ENCODE data around the gene C1GALT1C1L. TPM values are rescaled to one million over a fixed set of nuclear protein-coding genes. Genes with fewer than 3 reads are reported as not detected.

Gene C1GALT1C1L
- polyA plus RNA-seq, 2 of the 4 experiments (the other 2 are of a cell fraction): 2.1 to 5.9 TPM

- Histone ChIP-seq H3K4me2 (no peak overlapping the region), H3K4me1 (no peaks in the 10 kb centered on the region), H3K4me3 (no peak overlapping the region), H3K9me3 (no peaks in the 10 kb centered on the region), H3K27ac (no peak overlapping the region)
- POLR2A ChIA-PET: no interaction called here
- CTCF ChIA-PET: interaction anchor here (0.9 to 2.3 kb wide), 6 partner anchors 9 to 86 kb away, joined by 3 to 6 read pairs (median 4); no protein-coding TSS in a partner anchor
- FAIRE-seq (peak; percentile 43), ATAC-seq (no peak), DNase-seq (ENCODE audit: low read depth in 1 of 2, low spot score in 1 of 2) (no peak)
- WGBS (ENCODE audit: missing lambda C conversion rate): 76% methylated on average over 5 of the region's 5 CpGs
- TF ChIP-seq PHF8 (IDR thresholded peaks at IDR 0.05; ENCODE audit: borderline replicate concordance, low read depth) (no peak), POLR2A (IDR thresholded peaks at IDR 0.05; ENCODE audit: low read length) (no peak), TFCP2L1 (CRISPR knock-in tag; IDR thresholded peaks at IDR 0.05) (no peak), FOXS1 (CRISPR knock-in tag; IDR thresholded peaks at IDR 0.05) (no peak), ZC3H11A (IDR thresholded peaks at IDR 0.05) (no peak), NPAS2 (CRISPR knock-in tag; IDR thresholded peaks at IDR 0.05; ENCODE audit: borderline replicate concordance) (no peak)
Measured at GRCh38 chr2:43718530-43719124, 42.4 kb upstream of the C1GALT1C1L start.

GRCh38 chr2:43717322-43717721 is 41.1 kb upstream of the C1GALT1C1L start:
- H3K27ac ChIP-seq: no peak overlapping the region
- no peak for DNase-seq (ENCODE audit: low read depth in 1 of 2, low spot score in 1 of 2)
- FAIRE-seq: no peak
- H3K4me1 ChIP-seq: no peaks in the 10 kb centered on the region
- H3K4me2 ChIP-seq: no peak overlapping the region
- TF ChIP-seq HOXB5 (CRISPR knock-in tag; IDR thresholded peaks at IDR 0.05) (no peak), NPAS2 (CRISPR knock-in tag; IDR thresholded peaks at IDR 0.05; ENCODE audit: borderline replicate concordance) (no peak), RCOR1 (IDR thresholded peaks at IDR 0.05; ENCODE audit: low read depth, low read length) (no peak), BCL3 (IDR thresholded peaks at IDR 0.05) (no peak), ELK1 (IDR thresholded peaks at IDR 0.05; ENCODE audit: low read depth, low read length) (no peak)
- ChIA-PET POLR2A (no interaction called here), CTCF (interaction anchor here (1.0 to 1.2 kb wide), 2 partner anchors 18 to 26 kb away, joined by 3 read pairs; no protein-coding TSS in a partner anchor)
- ATAC-seq: no peak
- no peaks in the 10 kb centered on the region for H3K9me3 ChIP-seq
- H3K4me3 ChIP-seq: no peak overlapping the region

GRCh38 chr2:43715300-43716098 is 39.3 kb upstream of the C1GALT1C1L start:
- H3K4me1 ChIP-seq: no peaks in the 10 kb centered on the region
- WGBS (ENCODE audit: missing lambda C conversion rate): 62% methylated on average over 4 of the region's 4 CpGs
- FAIRE-seq (no peak), ATAC-seq (no peak), DNase-seq (ENCODE audit: low read depth in 1 of 2, low spot score in 1 of 2) (no peak)
- no peaks in the 10 kb centered on the region for H3K9me3 ChIP-seq
- TF ChIP-seq MAZ (IDR thresholded peaks at IDR 0.05; ENCODE audit: borderline replicate concordance, low read depth, low read length) (no peak), RARB (CRISPR knock-in tag; IDR thresholded peaks at IDR 0.05) (no peak), REST (IDR thresholded peaks at IDR 0.05) (no peak)
- CTCF ChIA-PET: interaction anchor here (1.3 kb wide), 1 partner anchor 10 kb away, joined by 3 read pairs; no protein-coding TSS in a partner anchor
- H3K27ac ChIP-seq: no peak overlapping the region
- no peak overlapping the region for H3K4me2 ChIP-seq
- H3K4me3 ChIP-seq: no peak overlapping the region
- POLR2A ChIA-PET: no interaction called here
